D721Med (cell line): Measurements from ENCODE around the gene SLC12A2.

Experiments used
- DNase-seq: peaks from one replicate; pipeline ENCODE4 v3.0.0; 2011; ENCODE audit warnings: low spot score; ENCODE audit not compliant: insufficient read length
- FAIRE-seq: peaks from 2 replicates; lab custom pipeline; 2011; peaks lifted over from hg19 to GRCh38; lab: Jason Lieb, UNC
- CTCF ChIP-seq: IDR thresholded peaks from 2 replicates; pipeline ENCODE4 v1.5.1; 2012; ENCODE audit warnings: mild to moderate bottlenecking, control low read depth; ENCODE audit not compliant: insufficient read depth; ENCODE audit errors: missing control alignments

SLC12A2 gene

GRCh38 chr5:128092144-128092543 lies 8.6 kb downstream of the SLC12A2 start:
- no peak for DNase-seq
- no peak for TF ChIP-seq CTCF
- no peak for FAIRE-seq

DNA sequence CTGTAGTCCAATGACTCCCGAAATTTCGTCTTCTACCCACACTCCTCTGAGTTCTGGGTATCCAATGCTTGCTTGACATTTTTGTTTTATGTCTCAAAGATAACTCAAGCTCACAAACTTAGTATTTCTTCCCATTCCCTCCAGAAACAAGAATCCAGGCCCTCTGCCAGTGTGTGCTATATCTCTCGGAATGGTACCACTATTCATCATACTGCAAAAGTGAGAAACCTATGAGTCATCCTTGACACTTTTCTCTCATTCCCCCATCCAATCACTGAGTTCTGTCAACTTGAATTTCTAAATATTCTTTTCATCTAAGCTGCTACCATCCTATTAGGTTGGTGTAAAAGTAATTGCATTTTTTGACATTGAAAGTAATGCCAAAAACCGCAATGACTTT lies 9.8 kb downstream of the SLC12A2 start:
- DNase-seq (no peak), FAIRE-seq (no peak)
- TF ChIP-seq CTCF, result no peak

- no peak for TF ChIP-seq CTCF
- DNase-seq (no peak), FAIRE-seq (no peak)
Measured at GRCh38 chr5:128097224-128097623, 13.7 kb downstream of the SLC12A2 start.

GRCh38 chr5:128097781-128098180 lies 14.2 kb downstream of the SLC12A2 start:
- DNase-seq (no peak), FAIRE-seq (no peak)
- TF ChIP-seq CTCF, result no peak

GRCh38 chr5:128099944-128100343 lies 16.4 kb downstream of the SLC12A2 start:
- DNase-seq, result no peak
- no peak for TF ChIP-seq CTCF

GRCh38 chr5:128100860-128101557 lies 17.4 kb downstream of the SLC12A2 start:
- FAIRE-seq, result peak; percentile 68
- DNase-seq, result no peak
- no peak for TF ChIP-seq CTCF

More at GRCh38 chr5:128099944-128100343, 16.4 kb downstream of the SLC12A2 start:
- no peak for FAIRE-seq

- peak; percentile 87 for FAIRE-seq
- DNase-seq, result no peak
- no peak for TF ChIP-seq CTCF
Measured at GRCh38 chr5:128101676-128102075, 18.1 kb downstream of the SLC12A2 start.
